ENCODE measurements around the gene SENP7.

GRCh38 chr3:101454629-101455028 lies 58.4 kb downstream of the SENP7 start:
- TF ChIP-seq CTCF (IDR thresholded peaks at IDR 0.05; ENCODE audit: low read length): no peak
- TF ChIP-seq EZH2 (IDR thresholded peaks at IDR 0.05; ENCODE audit: borderline replicate concordance, low read length): no peak
